Amygdala (tissue), 56 donors: ENCODE data around the gene PIK3R3.
"Not testable (repeated sequence)": the region's sequence is repeated elsewhere in the genome, so short reads cannot be mapped to it uniquely, and the experiment has no call there.

Experiments used
- DNase-seq, 56 donors: peaks; one replicate each; lab custom pipeline; 2025; lab: John Stamatoyannopoulos, UW

Gene PIK3R3

DNA sequence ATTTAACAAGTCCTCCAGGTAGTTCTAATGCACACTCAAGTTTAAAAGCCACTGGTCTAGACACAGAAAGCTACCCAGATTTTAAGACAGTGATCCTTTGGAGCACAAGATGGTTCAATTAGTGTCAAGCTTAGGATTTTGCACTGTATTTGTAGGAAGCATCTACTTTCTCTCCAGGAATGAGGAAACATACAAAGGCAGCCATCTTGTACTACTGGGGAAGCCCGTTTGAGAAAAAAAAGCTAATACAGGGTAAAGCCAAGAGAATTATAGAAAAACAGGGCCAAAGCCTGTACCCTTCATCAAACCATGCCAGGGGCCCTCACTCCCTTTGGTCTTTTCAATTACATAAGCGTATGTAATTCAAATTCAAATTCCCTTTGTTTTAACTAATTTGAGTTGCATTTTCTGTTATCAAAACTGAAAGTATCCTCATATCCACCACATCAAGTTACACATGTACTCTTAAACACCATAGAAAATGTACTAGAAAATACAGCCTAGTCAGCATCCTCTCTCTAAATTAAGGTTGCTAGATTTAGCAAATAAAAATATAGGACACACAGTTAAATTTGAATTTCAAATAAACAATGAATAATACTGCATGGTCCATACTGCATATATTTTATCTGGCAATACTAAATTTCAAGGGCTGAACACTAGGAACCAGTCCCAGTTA is 17.4 kb downstream of the PIK3R3 start:
- DNase-seq = no peak

DNA sequence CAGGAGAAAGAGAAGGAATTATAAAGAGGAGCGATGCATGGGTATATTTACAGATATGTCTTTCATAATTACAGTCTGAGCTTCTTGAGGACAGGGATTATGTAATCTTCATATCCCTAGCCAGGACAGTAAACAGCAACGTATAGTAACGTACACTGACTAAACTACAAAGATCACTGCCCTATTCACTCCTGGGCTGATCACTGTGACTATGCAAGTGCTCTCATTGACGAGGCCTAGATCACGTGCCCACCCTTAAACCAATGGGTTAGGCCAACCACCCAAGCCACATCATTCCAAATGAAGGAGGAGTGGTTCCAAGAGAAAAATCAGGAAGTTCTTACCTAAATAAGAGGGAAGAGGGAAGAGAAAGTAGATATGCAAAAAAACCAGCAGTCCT is 18.5 kb downstream of the PIK3R3 start:
- no peak for DNase-seq

DNA sequence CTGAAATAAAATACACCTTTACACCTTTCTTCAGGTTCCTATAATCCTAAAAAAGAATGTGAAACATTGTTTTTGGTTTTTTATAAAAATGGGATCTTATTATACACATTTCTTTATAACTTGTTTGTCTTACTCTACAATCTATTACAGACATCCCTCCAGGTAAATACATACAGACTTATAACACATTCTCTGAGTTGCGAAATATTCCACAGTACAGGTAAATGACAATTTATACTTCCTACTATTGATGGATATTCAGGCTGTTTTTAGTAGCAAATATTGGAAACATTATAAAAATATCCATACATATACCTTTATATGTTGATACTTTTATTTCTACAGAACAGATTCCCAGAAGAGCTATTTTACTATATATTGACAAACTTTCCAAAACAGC is 20.3 kb downstream of the PIK3R3 start:
- no peak for DNase-seq

DNA sequence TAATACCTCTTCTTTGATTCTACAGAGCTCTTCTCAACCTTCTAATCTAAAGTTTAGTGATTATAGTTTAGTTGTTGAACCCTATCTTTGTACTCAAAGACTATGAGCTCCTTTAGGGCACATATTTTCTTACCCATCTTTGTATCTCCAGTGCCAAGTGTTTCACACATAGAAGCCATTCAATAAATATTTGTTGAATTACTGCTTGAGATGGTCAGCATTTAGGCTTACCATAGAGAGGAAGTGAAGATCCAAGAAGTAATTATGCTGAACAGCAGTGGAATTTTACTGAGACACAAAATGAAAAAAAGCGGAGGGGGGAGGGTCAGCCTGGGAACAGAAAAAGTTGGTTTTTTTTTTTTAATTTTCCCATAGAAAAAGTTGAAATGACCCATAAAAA is 21.9 kb downstream of the PIK3R3 start:
- DNase-seq = no peak

DNA sequence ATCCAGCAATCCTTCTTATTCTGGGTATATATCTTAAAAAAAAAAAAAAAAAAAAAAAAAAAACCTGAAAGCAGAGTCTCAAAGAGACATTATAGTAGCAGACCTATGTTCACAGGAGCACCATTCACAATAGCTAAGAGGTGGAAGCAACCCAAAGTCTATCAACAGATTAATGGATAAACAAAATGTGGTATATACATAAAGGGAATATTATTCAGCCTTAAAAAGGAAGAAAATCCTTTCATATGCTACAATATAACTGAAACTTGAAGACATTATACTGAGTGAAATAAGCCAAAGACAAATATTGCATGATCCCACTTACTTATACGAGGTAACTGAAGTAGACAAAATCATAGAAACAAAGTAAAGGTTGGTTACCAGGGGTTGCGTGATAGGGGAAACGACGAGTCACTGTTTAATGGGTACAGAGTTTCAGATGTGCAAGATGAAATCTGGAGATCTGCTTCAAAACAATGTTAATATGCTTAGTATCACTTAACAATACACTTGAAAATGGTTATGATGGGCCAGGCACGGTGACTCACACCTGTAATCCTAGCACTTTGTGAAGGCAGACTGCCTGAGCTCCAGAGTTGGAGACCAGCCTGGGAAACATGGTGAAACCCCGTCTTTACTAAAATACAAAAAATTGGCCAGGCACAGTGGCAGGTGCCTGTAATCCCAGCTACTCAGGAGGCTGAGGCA is 29.5 kb downstream of the PIK3R3 start:
- no peak for DNase-seq

DNA sequence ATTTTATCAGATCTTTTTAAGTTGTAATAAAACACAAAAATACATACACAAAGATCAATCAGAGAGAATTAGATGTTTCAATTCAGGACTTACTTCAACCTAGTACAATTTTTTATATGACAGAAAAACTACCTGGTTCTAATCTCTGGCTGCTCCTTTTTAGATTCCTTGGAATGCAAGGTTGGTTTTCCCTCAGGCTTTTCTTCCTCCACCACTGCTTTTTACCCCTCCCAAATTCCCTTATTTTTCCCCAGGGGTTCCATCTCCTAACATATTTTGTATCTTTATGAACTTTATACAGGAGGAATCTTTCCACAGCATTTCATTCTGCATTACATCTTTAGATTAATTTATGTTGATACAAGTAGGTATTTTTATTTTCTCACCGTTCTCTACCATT is 33.2 kb downstream of the PIK3R3 start:
- DNase-seq = no peak

DNA sequence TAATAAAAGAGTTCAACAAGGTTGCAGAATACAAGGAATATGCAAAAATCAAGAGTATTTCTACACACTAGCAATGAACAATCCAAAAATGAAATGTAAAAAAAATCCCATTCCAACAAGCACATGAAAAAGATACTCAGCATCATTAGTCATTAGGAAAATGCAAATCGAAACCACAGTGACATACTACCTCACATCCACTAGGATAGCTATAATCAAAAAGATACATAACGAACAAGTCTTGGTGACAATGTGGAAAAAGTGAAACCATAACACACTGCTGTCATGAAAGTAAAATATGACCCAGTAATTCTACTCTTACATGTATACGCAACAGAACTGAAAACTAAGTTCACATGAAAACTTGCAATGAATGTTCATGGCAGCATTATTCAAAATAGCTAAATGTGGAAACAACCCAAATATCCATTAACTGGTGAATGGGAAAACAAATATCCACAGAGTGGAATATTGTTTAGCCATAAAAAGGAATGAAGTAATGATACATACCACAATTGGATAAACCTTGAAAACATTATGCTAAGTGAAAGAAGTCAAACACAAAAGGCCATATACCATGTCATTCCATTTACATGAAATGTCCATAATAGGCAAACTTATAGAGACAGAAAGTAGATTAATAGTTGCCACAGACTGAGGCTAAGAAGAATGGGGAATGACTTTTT is 34.3 kb downstream of the PIK3R3 start:
- DNase-seq = no peak

DNA sequence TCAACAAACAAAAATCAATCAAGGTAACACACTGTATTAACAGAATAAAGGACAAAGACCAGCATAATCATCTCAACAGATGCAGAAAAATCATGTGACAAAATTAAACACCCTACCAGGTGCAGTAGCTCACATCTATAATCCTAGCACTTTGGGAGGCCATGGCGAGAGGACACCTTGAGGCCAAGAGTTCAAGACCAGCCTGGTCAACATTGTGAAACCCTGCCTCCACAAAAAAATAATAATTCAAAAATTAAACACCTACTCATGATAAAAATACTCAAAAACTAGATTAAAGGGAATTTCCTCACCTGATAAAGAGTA is 35.3 kb downstream of the PIK3R3 start:
- no peak for DNase-seq

DNA sequence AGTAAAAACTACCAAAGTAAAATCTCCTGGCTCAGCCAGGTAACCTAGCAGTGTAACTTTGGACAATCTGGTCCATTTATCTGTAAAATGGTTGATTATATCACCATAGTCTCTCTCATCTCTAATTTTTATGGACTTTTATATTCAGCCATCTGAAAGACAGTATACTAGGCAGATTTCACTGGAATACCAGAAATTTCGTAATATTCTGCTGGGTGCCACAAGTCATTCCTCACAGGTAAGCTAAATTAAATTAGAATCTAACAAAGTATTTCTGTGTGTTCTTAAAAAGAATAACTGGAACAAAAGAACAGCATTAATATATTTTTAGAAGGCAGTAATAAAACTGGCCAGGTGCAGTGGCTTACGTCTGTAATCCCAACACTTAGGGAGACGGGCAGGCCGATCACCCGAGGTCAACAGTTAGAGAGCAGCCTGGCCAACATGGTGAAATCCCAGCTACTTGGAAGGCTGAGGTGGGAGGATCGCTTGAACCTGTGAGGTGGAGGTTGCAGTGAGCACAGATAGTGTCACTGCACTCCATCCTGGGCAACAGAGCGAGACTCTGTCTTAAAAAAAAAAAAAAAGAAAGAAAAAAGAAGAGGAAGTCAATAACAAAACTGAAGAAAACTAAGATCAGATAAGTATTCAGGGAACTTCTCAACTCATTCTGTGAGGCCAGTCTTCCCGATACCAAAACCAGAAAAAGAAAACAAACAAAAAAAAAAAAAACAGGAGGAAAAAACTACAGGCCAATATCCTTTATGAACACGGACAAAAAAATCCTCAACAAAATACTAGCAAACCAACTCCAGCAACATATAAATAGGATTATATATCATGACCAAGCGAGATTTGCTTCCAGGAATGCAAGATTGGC is 35.9 kb downstream of the PIK3R3 start:
- no peak for DNase-seq

DNA sequence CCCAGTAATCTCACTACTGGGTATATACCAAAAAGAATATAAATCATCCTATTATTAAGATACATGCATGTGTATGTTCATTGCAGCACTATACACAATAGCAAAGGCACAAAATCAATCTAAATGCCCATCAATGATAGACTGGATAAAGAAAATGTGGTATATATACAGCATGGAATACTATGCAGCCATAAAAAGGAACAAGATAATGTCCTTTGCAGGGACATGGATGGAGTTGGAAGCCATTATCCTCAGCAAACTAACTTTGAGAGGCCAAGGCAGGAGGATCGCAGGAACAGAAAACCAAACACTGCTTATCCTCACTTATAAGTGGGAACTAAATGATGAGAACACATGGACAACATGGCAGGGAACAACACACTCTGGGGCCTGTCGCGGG is 37.3 kb downstream of the PIK3R3 start:
- DNase-seq = not testable (repeated sequence)

DNA sequence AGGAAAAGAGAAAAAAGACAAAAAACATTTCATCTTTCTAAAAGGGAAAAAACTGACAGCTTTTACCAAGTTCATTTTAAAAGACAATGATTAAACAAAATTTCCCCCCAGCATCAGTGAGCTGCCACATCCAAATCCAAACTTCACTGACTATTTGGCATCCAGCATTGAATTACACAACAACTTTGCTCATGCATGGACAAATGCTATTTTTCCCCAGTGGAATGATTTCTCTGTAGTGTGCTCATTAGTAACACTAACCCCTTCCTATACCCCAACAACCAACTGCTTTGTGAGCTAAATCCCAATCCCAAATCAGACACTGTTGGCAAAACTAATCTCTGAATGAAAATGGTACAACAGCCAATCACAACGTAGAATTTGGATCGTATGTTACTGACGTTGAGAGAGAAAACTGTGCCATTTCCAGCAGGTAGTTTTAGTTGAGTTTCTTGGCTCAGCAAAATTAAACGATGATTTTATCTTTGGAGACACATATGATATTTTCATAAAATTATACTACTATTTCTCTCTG is 37.9 kb downstream of the PIK3R3 start:
- DNase-seq = no peak

DNA sequence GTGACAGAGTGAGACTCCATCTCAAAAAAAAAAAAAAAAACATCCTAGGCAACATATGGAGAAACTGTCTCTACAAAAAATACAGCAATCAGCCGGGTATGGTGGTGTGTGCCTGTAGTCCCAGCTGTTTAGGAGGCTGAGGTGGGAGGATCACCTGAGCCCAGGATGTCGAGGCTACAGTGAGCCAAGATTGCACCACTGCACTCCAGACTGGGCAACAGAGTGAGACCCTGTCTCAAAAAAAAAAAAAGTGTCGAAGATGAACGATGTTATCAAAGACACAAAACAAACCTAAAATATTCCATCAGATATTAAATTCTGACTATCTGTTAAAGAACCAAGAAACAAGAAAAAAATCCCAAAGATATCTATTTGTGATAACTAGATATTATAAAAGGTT is 38.6 kb downstream of the PIK3R3 start:
- DNase-seq = not testable (repeated sequence)

DNA sequence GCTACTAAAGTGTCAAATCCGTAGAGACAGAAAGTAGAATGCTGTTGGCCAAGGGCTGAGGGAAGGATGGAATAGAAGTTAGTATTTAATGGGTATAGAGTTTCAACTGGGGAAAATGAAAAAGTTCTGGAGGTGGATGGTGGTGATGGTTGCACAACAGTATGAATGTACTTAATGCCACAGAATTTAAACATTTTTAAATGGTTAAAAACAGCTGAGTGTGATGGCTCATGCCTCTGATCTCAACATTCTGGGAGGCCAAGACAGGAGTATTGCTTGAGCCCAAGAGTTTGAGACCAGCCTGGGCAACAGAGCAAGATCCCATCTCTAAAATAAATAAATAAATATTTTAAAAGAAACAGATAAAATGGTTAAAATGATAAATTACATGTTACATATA is 44.5 kb downstream of the PIK3R3 start:
- DNase-seq = no peak

DNA sequence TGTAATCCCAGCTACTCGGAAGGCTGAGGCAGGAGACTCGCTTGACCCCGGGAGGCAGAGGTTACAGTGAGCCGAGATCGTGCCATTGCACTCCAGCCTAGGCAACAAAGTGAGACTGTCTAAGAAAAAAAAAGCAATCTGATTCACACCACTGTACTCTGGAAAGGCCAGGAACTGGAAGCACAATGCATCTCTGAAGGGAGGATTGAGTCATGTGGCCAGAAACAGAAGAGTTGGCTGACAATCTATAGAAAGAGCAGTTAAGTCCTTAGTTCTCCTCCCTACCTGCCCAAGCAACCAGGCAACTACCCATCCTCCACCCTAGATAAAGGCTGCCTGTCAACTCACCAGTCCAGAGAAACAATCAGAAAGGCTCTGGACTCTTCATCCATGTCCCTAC is 45.9 kb downstream of the PIK3R3 start:
- DNase-seq = no peak

DNA sequence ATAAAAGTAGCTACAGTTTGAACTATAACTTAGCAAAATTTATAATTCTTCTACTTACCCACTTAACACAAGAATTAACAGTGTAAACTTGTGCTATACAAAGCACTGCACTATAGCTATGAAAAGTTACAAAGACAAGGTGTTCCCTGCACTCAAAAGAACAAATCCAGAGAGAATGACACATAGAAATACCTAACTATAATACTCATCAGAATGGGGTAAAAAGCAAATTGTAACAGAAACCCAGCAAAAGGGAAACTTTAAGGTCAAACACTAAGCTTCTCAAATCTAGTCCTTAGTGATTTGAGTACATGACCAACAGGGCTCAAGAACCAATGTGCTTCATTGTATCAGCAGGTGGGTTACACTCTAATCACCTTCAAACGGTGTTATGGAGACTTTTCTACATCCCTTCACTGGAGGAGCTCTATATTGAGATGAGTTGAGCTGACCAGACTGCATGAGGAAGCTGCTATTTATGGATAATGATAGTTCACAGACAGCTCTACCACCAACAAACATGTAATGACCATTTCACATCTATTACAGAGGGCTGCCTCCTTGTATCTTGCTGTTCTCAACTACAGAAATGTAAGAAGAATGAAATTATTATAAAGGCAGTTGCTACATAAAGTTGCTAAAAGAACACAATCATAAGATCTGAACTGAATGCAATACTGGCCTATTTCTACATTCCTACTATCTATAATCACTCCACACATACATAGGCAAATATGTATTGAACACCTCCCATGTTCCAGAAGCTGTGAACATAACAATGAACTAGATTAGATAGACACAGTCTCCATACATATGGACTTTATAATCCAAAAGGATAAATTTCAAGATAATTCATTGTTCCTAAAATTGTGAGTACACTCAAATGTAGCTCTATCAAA is 47.6 kb downstream of the PIK3R3 start:
- DNase-seq = no peak

DNA sequence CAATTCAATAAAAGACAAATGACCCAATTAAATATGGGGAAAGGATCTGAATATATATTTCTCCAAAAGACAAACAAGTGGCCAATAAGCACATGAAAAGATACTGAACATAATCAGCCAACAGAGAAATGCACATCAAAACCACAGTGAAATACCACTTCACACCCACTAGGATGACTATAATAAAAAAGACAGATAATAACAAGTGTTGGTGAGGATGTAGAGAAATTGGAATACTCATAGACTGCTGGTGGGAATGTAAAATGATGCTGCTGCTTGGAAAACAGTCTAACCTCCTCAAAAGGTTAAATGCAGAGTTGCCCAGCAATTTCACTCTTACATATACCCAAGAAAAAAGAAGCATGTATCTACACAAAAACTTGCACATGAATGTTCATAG is 48.9 kb downstream of the PIK3R3 start:
- DNase-seq = no peak

DNA sequence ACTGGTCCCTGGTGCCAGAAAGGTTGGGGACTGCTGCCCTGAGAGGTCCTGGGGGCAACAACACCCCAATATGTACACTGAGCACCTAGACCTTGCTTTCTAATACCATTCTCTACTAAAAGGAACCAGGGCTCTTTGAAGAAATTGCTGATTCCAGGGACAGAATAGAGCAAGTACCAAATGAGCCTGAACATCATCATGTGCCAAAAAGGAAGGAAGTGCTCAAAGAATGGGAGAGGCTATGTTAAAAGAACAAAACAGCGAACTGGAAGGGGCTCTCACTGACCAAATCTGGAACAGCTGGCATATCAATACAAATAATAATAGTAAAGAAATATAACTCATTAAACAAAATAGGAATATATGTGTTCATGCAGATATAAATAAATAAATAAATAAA is 50.8 kb downstream of the PIK3R3 start:
- DNase-seq = no peak

DNA sequence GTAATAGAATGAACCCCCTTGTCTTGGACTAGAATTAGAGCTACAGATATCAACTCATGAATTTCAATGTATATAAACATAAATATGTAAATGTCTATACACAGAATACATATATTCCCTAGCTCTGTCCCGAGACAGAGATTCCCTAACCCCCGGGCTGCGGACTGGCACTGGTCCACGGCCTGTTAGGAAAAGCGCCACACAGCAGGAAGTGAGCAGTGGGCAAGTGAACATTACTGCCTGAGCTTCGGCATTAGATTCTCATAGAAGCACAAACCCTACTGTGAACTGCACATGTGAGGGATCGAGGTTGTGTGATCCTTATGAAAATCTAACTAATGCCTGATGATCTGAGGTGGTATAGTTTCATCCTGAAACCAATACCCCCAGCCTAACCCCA is 51.2 kb downstream of the PIK3R3 start:
- DNase-seq = no peak

DNA sequence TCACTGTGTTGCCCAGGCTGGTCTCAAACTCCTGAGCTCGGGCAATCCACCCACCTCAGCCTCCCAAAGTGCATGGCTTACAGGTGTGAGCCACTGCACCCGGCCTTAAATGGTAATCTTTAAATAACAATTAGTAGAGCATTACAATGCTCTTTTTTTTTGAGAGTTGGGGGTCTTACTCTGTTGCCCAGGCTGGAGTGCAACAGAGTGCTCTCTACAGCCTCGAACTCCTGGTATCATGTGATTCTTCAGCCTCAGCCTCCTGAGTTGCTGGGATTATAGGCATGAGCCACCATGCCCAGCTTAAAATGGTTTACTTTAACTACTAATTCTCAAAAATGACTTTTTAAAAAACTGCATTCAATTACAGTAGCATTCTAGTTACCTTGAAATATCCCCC is 52.2 kb downstream of the PIK3R3 start:
- DNase-seq = no peak

DNA sequence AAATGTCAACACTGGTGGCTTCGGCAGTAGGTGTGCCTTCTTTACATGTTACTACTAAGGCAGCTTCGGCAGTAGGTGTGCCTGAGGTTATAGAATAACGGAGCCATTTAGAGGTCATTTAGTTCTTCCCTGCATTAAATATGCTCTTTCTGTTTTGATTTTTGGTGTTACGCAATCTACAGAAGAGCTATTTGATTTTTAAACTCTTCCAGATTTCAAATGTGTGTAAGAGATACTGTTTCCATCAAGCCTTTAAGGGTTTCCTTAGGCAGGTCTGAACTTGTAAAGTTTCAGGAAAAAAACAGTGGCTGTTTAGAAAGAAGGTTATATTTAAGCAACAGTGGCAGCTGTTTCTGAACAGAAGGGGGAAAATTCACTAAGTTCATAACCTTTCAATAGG is 54.8 kb downstream of the PIK3R3 start:
- DNase-seq = no peak
